HG03025 (cell line): ENCODE results near the gene LIMS2.

Experiments
- ATAC-seq: cut with Tn5 transposase; IDR thresholded peaks from one replicate; pipeline ENCODE4 v1.9.1; 2021; ENCODE audit warnings: mild to moderate bottlenecking, moderate library complexity; ENCODE audit not compliant: unreplicated experiment, low FRiP score

The LIMS2 gene

GRCh38 chr2:127675331-127676261 lies at the start of gene LIMS2:
Gene LIMS2 (minus strand): TSS chr2:127675530. CDS start chr2:127675024, 506 bp downstream.
- ATAC-seq, result no peak

GRCh38 chr2:127722807-127723206 lies 47.5 kb upstream of the LIMS2 start:
- ATAC-seq, result no peak

- ATAC-seq, result no peak
These were observed 46.6 kb upstream of the LIMS2 start for GRCh38 chr2:127721978-127722355.

- no peak for ATAC-seq
These were observed 46.1 kb upstream of the LIMS2 start for GRCh38 chr2:127721311-127721977.

- ATAC-seq, result no peak
These were observed 44.2 kb upstream of the LIMS2 start for GRCh38 chr2:127719301-127720218.

GRCh38 chr2:127718271-127718670 lies 42.9 kb upstream of the LIMS2 start:
- ATAC-seq, result no peak

- no peak for ATAC-seq
These were observed 40.6 kb upstream of the LIMS2 start for GRCh38 chr2:127715778-127716449.

- ATAC-seq, result no peak
These were observed 38.2 kb upstream of the LIMS2 start for GRCh38 chr2:127713562-127713961.

- ATAC-seq, result no peak
These were observed 37.7 kb upstream of the LIMS2 start for GRCh38 chr2:127712999-127713398.

GRCh38 chr2:127709336-127709735 lies 34.0 kb upstream of the LIMS2 start:
- no peak for ATAC-seq

- ATAC-seq, result no peak
These were observed 32.7 kb upstream of the LIMS2 start for GRCh38 chr2:127707890-127708648.

GRCh38 chr2:127706215-127706990 lies 31.1 kb upstream of the LIMS2 start:
- no peak for ATAC-seq

- no peak for ATAC-seq
These were observed 30.2 kb upstream of the LIMS2 start for GRCh38 chr2:127705391-127706065.

- ATAC-seq, result no peak
These were observed 29.5 kb upstream of the LIMS2 start for GRCh38 chr2:127704641-127705390.

- no peak for ATAC-seq
These were observed 28.0 kb upstream of the LIMS2 start for GRCh38 chr2:127703282-127703681.

GRCh38 chr2:127702395-127703009 lies 27.2 kb upstream of the LIMS2 start:
- no peak for ATAC-seq
